Measurements from ENCODE around the gene CTRB2.

CTRB2 gene

DNA sequence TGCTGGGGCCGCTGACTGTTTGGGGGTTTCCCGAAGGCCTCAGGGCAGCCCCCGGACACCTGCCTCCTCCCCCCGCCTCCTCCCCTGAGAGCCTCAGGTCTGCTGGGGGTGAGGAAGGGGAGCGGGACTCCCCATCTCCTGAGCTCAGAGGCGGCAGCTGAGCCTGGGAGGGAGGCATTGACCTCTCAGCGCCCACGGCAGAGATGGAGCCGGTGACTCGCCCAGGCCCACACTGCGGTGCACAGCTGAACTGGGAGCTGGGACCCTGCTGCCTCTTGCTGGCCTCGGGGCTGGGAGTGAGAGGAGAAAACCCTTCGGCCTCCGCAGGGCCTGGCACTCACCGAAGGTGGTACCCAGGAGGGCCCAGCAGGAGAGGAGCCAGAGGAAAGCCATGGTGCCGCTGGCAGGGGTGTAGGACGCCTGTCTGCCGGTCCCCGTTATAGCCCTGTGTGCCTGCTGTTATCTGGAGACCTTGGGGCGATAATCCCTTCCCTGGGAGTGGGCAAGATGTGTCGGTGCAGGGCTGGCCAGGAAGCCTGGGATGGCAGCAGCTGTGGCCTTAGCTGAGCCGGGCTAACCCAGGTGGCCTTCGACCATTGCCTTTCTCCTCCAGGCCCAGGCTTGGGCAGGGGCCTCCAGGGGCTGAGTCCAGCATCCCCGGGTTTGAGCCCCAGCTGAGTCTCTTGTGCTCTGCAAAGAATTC is at the start of gene CTRB2:
Gene CTRB2 (minus strand): TSS at position 413 of the 703 bp plus-strand sequence. CDS start 20 bp downstream, at position 393.
- H3K4me3 ChIP-seq (ENCODE audit: low read depth, low read length), result no peak within 1 kb of the TSS
- in situ Hi-C loops (cut with HindIII; ENCODE audit: low sequenced_read_pairs), result no loop called here
- DNase-seq (ENCODE audit: low read depth, low spot score), result no peak
- no peak for TF ChIP-seq CTCF (IDR thresholded peaks at IDR 0.05; ENCODE audit: low read depth, low read length)

- H3K4me3 ChIP-seq (ENCODE audit: low read depth, low read length), result no peak overlapping the region
- DNase-seq (ENCODE audit: low read depth, low spot score), result no peak
- in situ Hi-C loops (cut with HindIII; ENCODE audit: low sequenced_read_pairs), result no loop called here
- no peak for TF ChIP-seq CTCF (IDR thresholded peaks at IDR 0.05; ENCODE audit: low read depth, low read length)
Measured at GRCh38 chr16:75256059-75256571, 49.2 kb upstream of the CTRB2 start.

- in situ Hi-C loops (cut with HindIII; ENCODE audit: low sequenced_read_pairs), result no loop called here
- no peak for TF ChIP-seq CTCF (IDR thresholded peaks at IDR 0.05; ENCODE audit: low read depth, low read length)
- no peak for DNase-seq (ENCODE audit: low read depth, low spot score)
- H3K4me3 ChIP-seq (ENCODE audit: low read depth, low read length), result no peak overlapping the region
Measured at GRCh38 chr16:75254359-75254837, 47.4 kb upstream of the CTRB2 start.

DNA sequence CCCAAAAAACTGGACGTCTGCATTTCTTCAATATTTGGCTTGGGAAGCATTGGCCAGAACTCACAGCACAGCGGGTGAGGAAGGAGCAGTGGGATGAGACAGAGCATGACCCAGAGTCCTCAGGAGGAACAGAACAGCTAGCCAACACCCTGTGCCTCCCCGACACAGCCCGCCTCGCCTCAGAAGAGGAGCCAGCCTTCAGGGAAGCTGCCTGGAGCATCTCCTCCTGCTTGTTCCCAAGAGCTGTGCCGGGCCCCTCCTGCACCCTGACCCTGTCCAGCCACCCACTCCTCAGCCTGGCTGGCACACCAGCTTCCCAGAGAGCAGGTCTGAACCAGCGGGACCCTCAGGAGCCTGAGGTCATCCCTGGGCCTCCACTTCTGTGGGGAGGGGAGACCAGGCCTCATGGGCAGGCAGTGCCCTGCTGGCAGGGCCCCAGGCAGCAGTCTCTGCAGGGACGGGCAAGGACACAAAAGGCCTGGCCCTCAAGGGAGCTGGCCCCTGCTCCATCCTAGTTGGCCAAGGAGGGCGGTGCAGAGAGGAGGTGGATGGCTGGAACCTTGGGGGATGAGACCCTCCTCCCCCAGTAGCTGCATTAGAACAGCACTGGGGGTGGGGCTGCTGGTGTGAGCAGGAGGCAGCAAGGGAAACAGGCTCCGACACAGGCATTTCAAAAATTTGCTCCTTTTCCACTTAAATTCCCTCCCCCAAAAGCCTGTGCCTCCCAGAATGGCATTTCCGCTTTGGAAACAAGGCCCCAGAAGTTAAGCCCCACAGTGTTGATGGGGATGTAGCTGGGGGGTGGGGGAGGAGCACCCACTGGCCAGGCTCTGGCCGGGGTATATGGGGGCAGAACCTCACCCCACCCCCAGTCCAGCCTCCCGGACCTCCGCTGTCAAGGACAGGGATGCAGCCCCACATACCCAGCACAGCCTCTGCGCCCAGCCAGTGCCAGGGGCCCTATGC is 46.3 kb upstream of the CTRB2 start:
- no peak overlapping the region for H3K4me3 ChIP-seq (ENCODE audit: low read depth, low read length)

DNA sequence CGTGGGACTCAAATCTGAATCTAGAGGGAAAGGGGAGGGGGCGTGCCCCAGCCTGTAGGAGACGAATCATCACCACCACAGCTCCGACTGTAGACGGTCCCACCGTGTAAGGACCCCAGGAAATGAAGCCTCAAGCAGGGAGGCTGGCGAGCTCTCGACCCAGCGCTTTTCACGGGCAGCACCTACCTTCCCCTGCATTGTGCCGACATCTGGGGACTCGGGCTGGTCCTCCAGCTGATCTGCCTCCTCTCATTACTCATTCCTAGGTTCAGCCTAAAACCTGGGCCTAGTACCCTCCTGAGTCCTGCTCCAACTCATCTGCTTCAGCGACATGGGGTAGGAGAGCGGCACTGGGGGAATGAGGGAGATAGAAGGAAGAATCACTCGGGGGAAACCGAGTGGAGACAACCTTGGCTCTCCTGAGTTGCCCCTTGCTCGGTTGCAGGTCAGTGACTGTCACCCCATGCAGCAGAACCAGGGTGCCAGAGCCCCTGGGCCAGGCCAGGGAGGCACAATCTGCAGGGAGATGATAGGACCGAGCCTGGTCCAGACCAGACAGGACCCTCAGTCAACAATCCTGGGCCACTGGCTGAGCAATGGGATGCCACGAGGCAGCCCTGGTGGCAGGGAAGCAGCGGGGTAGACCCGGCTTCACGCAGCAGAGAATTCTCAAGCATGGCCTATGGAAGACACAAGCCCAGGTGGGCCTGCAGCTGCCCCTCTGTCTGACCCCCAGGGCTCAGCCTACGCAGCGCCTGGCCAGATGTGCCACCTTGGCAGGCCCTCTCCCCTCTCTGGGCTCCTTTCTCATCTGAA is 45.3 kb upstream of the CTRB2 start:
- in situ Hi-C loops (cut with HindIII; ENCODE audit: low sequenced_read_pairs), result no loop called here
- DNase-seq (ENCODE audit: low read depth, low spot score), result no peak
- H3K4me3 ChIP-seq (ENCODE audit: low read depth, low read length), result no peak overlapping the region
- no peak for TF ChIP-seq CTCF (IDR thresholded peaks at IDR 0.05; ENCODE audit: low read depth, low read length)

More for the DNA sequence above, 46.3 kb upstream of the CTRB2 start:
- in situ Hi-C loops (cut with HindIII; ENCODE audit: low sequenced_read_pairs), result no loop called here
- TF ChIP-seq CTCF (IDR thresholded peaks at IDR 0.05; ENCODE audit: low read depth, low read length), result no peak
- peak; percentile 37 for DNase-seq (ENCODE audit: low read depth, low spot score)
